Neuron (in vitro differentiated cells): ENCODE results near the gene PRSS12.
"Not testable (repeated sequence)": the region's sequence is repeated elsewhere in the genome, so short reads cannot be mapped to it uniquely, and the experiment has no call there.

Experiments
- H2AFZ ChIP-seq: one replicate; pipeline ENCODE4 v1.6.1; 2013; ENCODE audit warnings: low read depth, mild to moderate bottlenecking, inconsistent platforms, low read length, moderate library complexity
- H3K27me3 ChIP-seq: one replicate; pipeline ENCODE4 v1.6.1; 2013; ENCODE audit warnings: low read length; ENCODE audit not compliant: insufficient read depth
- H3K36me3 ChIP-seq: one replicate; pipeline ENCODE4 v1.6.1; 2013; ENCODE audit warnings: low read length; ENCODE audit not compliant: insufficient read depth
- H3K4me1 ChIP-seq: one replicate; pipeline ENCODE4 v1.6.1; 2013; ENCODE audit warnings: low read length; ENCODE audit not compliant: insufficient read depth
- H3K4me3 ChIP-seq: 2 replicates; pipeline ENCODE4 v1.5.1; 2013; ENCODE audit warnings: mild to moderate bottlenecking, low read length, moderate library complexity
- H3K9me3 ChIP-seq: one replicate; pipeline ENCODE4 v1.6.1; 2013; ENCODE audit warnings: low read length

The PRSS12 gene, protein sequence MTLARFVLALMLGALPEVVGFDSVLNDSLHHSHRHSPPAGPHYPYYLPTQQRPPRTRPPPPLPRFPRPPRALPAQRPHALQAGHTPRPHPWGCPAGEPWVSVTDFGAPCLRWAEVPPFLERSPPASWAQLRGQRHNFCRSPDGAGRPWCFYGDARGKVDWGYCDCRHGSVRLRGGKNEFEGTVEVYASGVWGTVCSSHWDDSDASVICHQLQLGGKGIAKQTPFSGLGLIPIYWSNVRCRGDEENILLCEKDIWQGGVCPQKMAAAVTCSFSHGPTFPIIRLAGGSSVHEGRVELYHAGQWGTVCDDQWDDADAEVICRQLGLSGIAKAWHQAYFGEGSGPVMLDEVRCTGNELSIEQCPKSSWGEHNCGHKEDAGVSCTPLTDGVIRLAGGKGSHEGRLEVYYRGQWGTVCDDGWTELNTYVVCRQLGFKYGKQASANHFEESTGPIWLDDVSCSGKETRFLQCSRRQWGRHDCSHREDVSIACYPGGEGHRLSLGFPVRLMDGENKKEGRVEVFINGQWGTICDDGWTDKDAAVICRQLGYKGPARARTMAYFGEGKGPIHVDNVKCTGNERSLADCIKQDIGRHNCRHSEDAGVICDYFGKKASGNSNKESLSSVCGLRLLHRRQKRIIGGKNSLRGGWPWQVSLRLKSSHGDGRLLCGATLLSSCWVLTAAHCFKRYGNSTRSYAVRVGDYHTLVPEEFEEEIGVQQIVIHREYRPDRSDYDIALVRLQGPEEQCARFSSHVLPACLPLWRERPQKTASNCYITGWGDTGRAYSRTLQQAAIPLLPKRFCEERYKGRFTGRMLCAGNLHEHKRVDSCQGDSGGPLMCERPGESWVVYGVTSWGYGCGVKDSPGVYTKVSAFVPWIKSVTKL

DNA sequence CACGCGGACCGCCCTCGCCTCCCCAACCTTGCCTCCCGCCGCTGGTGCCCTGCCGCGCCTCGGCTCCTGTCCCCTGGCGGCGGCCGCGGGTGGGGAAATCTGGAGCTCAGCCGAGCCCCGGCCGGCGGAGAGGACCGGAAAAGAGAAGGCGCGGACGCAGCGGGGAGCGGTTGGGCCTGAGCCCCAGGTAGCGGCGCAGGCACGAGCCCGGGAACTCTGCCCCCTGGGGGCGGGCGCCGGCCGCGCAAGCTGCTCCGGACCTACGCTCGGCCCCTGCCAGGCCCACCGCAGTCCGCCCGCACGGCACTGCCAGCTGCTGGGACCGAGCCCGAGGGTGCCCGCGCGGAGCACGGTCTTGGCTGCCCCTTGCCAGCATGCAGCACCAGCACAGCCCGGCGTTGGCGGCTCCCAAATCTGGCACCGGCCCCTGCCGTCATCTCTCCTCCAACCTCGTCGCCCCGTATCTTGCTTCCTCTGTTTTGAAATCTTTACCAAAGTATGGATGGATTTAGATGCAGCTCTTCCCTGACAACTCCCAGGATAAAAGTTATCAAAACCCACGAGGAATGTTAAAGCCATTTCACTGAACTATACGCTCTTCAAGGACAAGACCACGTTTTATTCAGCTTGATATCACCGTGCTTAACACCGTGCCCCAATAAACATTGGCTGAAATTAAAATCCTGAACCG, at the start of gene PRSS12:
Gene PRSS12, minus strand, starts transcription at position 161 of the 691 bp plus-strand sequence. CDS start 283 bp downstream, outside the sequence.
- no peaks in the 10 kb centered on the region for H3K36me3 ChIP-seq
- no peaks in the 10 kb centered on the region for H3K4me1 ChIP-seq
- H3K4me3 ChIP-seq: peak within 1 kb of the TSS; percentile 41
- H2AFZ ChIP-seq: peak within 1 kb of the TSS; percentile 68
- peaks cover 39% of the 10 kb centered on the region for H3K27me3 ChIP-seq
- H3K9me3 ChIP-seq: no peaks in the 10 kb centered on the region

DNA sequence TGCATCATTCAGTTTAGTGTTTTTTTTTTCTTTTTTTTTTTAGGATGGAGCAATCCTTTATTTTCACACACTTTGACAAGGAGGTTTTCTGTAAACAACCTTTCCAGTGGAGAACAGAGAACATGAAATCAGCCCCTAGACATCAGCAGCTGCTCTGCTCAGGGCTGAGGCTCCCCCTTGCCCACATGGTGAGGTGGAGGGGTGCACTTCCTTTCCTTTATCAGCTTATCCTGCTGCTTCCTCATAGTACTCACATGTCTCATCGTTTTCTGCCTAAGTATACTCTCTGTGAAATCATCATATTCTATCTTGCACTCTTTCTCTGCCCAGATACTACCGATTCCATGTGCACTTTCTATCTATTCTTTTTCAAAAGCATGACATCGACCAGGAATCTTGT, 47.6 kb upstream of the PRSS12 start:
- H3K4me1 ChIP-seq: peaks cover 5% of the 10 kb centered on the region
- no peaks in the 10 kb centered on the region for H3K36me3 ChIP-seq
- H3K9me3 ChIP-seq: no peaks in the 10 kb centered on the region
- H2AFZ ChIP-seq: no peak overlapping the region
- no peaks in the 10 kb centered on the region for H3K27me3 ChIP-seq
- no peak overlapping the region for H3K4me3 ChIP-seq

DNA sequence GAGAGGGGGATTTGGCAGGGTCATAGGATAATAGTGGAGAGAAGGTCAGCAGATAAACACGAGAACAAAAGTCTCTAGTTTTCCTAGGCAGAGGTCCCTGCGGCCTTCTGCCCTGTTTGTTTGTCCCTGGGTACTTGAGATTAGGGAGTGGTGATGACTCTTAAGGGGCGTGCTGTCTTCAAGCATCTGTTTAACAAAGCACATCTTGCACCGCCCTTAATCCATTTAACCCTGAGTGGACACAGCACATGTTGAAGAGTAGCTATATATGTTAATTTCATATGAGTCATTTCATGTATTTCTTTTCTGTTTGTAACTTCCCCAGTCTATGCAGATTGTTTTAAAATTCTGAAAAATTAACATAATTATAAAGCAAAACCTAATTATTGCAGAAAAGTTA, 47.1 kb upstream of the PRSS12 start:
- not testable (repeated sequence) for H3K27me3 ChIP-seq, H3K4me1 ChIP-seq, H2AFZ ChIP-seq, H3K9me3 ChIP-seq, H3K4me3 ChIP-seq, H3K36me3 ChIP-seq

DNA sequence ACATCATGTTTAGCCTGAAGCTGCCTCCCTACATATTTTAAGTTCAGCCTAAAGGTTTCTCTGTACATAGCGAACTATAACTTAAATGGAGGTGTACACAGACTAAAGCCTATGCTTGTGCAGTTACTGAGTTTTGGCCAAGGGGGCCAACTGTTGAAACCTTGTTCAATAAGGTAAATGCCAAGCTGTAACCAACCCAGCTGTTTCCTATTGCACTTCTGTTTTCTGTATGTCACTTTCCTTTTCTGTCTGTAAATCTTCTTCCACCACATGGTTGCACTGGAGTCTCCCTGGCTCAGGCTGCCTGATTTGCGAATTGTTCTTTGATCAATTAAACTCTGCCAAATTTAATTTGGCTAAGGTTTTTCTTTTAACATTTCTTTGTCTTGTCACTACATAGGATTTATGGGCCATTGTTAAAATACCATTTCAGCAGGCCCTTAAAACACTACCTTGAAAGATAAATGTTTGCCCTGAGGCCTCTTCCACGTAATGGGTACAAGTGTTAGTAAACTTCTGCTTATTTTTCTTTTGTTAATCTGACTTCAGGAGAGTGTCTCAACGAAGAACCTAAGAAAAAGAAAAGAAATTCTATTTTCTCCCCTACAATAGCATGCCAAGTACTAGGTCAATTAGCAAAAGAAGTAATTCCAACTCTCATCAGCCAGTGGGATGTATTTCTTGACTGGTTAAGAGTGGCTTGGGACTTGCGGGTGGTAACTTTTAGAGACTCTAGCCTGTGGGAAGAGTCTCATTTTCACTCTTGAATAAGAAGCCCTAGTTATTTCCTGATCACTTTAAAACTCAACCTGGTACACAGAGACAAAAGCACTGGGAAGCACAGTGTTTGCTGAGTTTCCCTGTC, 45.7 kb upstream of the PRSS12 start:
- H3K27me3 ChIP-seq: no peaks in the 10 kb centered on the region
- H3K4me3 ChIP-seq: no peak overlapping the region
- H3K9me3 ChIP-seq: no peaks in the 10 kb centered on the region
- peaks cover 7% of the 10 kb centered on the region for H3K4me1 ChIP-seq
- H2AFZ ChIP-seq: peak overlapping the region; percentile 33
- no peaks in the 10 kb centered on the region for H3K36me3 ChIP-seq

DNA sequence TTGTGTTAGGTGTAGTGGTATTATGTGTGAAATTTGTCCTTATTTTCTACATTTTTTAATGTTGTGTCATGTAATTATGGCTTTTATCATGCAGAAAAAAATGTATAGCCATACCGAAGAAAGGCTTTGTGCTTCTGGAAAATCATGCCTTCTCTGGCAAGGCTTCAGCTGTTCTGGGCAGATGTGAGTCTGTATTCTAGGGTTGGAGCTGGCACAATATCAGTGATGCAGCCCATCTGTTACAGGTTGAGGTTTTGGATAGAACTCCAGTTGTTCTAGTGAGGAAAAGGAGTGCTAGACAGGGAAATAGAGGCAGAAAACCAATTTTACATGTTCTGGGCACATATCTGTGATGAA, 44.8 kb upstream of the PRSS12 start:
- no peaks in the 10 kb centered on the region for H3K36me3 ChIP-seq
- peaks cover 7% of the 10 kb centered on the region for H3K4me1 ChIP-seq
- no peak overlapping the region for H3K4me3 ChIP-seq
- no peaks in the 10 kb centered on the region for H3K27me3 ChIP-seq
- no peaks in the 10 kb centered on the region for H3K9me3 ChIP-seq
- peak overlapping the region; percentile 33 for H2AFZ ChIP-seq

DNA sequence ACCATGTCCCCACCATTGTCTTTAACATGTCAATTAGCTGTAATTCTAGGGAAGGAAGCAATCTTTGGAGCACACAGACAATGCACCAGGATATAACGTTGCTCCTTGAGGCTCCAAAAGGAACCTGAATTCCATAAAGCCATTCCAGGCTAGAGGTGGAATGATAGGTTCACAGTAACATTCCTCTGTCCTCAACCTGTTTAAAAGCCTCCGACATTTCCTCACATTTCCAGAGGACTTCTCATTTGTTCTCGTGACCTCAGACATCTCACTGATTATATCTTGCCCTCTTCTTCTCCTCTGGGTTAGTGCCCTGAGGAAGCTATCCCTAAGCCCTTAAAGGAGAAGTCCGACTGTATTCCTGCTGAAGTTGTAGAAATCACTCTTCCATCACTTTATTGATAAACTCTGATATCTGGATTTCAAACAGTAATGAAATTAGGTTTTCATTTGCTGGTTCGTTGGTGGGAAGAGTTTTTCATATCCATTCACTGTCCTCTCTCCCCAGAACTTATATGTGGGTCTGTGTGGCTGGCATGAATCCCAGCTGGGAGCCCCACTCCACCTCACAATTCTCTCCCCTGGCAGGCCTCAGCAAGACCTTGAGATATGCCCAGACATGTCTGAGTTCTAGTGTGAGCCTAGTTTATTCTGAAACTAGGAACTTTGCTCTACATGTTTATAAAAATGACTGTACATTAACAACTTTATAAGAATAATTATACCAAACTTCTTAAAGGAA, 44.2 kb upstream of the PRSS12 start:
- no peak overlapping the region for H2AFZ ChIP-seq
- no peak overlapping the region for H3K4me3 ChIP-seq
- no peaks in the 10 kb centered on the region for H3K27me3 ChIP-seq
- H3K9me3 ChIP-seq: no peaks in the 10 kb centered on the region
- H3K4me1 ChIP-seq: peaks cover 7% of the 10 kb centered on the region
- H3K36me3 ChIP-seq: no peaks in the 10 kb centered on the region

DNA sequence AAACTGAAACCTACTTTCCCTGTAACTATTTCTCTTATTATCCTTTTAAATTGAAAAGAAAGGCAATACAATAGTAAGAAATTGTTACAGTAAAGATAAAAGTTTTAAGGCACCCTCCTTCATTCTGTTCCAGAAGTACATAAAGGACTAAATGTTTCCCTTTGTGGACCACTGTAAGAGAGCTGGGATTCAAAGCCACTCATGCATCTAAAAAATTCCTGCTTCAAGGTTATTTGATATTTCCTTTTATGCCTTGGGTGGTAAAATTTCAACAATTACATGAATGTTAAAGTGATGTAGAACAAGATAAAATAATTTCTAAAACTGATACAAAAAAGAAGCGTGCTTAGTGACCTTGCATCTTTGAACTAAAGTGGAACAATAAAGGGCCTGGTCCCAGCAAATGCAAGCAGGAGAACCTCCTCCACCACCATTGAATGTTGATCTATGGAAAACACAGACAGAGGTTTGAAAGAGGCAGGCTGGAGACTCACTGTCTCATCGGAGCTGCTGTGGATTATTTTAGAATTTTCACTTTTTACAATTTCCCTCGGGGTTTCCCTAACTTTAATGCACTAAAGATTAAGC, 42.3 kb upstream of the PRSS12 start:
- Histone ChIP-seq H3K4me3 (no peak overlapping the region), H3K36me3 (no peaks in the 10 kb centered on the region), H2AFZ (no peak overlapping the region), H3K9me3 (no peaks in the 10 kb centered on the region), H3K27me3 (no peaks in the 10 kb centered on the region), H3K4me1 (peaks cover 7% of the 10 kb centered on the region)

DNA sequence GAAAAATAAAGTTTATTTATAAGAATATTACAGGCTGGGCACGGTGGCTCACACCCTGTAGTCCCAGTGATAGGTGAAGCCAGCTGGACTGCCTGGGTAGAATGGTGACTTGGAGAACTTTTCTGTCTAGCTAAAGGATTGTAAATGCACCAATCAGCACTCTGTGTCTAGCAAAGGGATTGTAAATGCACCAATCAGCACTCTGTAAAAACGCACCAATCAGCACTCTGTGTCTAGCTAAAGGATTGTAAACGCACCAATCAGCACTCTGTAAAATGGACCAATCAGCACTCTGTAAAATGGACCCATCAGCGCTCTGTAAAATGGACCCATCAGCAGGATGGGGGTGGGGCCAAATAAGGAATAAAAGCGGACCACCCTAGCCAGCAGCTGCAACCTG, 39.7 kb upstream of the PRSS12 start:
- not testable (repeated sequence) for H3K27me3 ChIP-seq, H2AFZ ChIP-seq, H3K36me3 ChIP-seq, H3K4me3 ChIP-seq, H3K9me3 ChIP-seq, H3K4me1 ChIP-seq

DNA sequence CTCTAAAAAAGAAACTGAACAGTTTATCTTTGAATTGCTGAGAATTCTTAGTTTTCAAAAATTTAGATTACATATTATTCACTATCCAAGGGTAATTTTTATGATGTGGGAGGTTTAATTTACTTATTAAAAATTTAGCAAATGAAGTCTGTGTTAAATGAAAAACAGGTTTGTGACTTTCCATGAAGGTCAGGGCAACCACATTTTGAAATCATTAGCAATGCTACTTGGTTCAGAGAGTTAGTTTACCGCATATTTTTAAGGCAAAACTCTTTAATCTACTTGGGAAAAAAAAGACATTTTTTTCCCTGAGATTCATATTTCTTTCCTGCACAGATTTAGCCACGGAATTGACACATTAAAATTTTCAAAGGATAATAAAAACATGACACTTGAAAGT, 37.3 kb upstream of the PRSS12 start:
- H3K27me3 ChIP-seq: no peaks in the 10 kb centered on the region
- peaks cover 3% of the 10 kb centered on the region for H3K4me1 ChIP-seq
- H2AFZ ChIP-seq: no peak overlapping the region
- no peak overlapping the region for H3K4me3 ChIP-seq
- H3K36me3 ChIP-seq: no peaks in the 10 kb centered on the region
- H3K9me3 ChIP-seq: no peaks in the 10 kb centered on the region

DNA sequence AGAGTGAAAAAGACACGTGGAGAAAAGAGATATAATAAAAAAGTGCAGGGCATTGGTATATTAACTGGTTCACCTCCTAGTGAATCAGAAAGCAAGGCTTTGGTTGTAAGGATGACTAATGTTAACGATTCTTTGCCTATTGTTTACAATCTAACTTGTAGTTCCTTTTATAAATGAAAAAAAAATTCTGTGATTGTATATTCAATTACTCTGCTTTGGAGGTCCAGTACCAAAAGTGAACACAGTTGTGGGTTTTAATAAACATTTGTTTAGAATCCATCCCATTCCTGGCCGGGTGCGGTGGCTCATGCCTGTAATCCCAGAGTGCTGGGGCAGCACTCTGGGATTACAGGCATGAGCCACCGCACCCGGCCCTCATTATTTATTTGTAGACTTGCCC, 36.9 kb upstream of the PRSS12 start:
- no peaks in the 10 kb centered on the region for H3K36me3 ChIP-seq
- no peaks in the 10 kb centered on the region for H3K27me3 ChIP-seq
- no peak overlapping the region for H2AFZ ChIP-seq
- peaks cover 3% of the 10 kb centered on the region for H3K4me1 ChIP-seq
- no peak overlapping the region for H3K4me3 ChIP-seq
- H3K9me3 ChIP-seq: no peaks in the 10 kb centered on the region

DNA sequence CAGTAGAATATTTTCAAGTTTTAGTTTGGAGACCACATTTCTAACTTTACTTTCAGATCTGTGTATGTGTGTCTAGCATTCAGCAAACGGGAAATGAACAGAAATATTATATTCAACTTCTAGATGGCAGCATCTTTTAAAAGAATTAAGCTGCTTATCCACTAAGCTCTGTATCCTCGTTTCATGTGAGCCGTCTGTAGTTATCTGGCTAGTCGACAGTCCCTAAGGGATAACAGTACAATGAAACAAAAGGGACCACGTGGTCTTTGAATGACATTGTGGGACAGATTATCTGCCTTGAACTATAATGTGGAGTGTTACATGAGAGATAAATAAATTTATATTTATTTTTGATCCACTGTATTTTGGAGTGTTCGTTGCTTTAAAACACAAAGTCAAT, 35.8 kb upstream of the PRSS12 start:
- no peak overlapping the region for H3K4me3 ChIP-seq
- H3K4me1 ChIP-seq: peaks cover 3% of the 10 kb centered on the region
- no peak overlapping the region for H2AFZ ChIP-seq
- H3K27me3 ChIP-seq: no peaks in the 10 kb centered on the region
- H3K36me3 ChIP-seq: no peaks in the 10 kb centered on the region
- H3K9me3 ChIP-seq: no peaks in the 10 kb centered on the region

DNA sequence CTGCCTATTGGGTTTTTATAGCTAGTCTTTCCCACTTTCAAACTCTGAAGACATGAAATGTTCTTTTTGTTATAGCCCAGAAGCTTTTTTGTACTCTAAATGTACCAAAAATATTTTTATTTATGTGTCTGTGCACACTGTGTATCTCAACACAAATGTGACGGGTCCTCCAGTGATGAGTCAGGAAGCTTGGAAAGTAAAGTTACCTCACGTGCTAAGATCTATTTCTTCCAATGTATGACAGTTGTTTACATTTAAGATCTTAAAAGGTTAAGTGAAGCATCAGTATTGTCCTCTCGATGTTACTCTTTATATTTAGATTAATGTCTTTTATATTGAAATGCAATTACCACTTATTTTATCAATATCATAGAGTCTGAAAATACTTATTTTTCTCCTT, 29.1 kb upstream of the PRSS12 start:
- no peaks in the 10 kb centered on the region for H3K4me1 ChIP-seq
- no peaks in the 10 kb centered on the region for H3K9me3 ChIP-seq
- no peaks in the 10 kb centered on the region for H3K36me3 ChIP-seq
- H3K27me3 ChIP-seq: no peaks in the 10 kb centered on the region
- H2AFZ ChIP-seq: no peak overlapping the region
- no peak overlapping the region for H3K4me3 ChIP-seq
